Left ventricle myocardium inferior (tissue), 1 donor: ENCODE measurements around the gene C1D. TPM values are rescaled to one million over a fixed set of nuclear protein-coding genes. Genes with fewer than 3 reads are reported as not detected.

ENCODE experiments used
- DNase-seq: peaks from one replicate; pipeline ENCODE4 v3.0.0-alpha.2; 2020
- H3K27ac ChIP-seq: fragments of 200-600 bp; replicated peaks from 2 replicates; pipeline ENCODE4 v1.8.0; 2021
- H3K27me3 ChIP-seq: fragments of 200-600 bp; 2 replicates; pipeline ENCODE4 v1.8.0; 2021; ENCODE audit warnings: low read depth
- H3K36me3 ChIP-seq: fragments of 200-600 bp; 2 replicates; pipeline ENCODE4 v1.8.0; 2021
- H3K4me1 ChIP-seq: fragments of 200-600 bp; 2 replicates; pipeline ENCODE4 v1.8.0; 2021
- H3K4me3 ChIP-seq: fragments of 200-600 bp; 2 replicates; pipeline ENCODE4 v1.8.0; 2021; ENCODE audit warnings: mild to moderate bottlenecking, moderate library complexity
- H3K9me3 ChIP-seq: fragments of 200-600 bp; replicated peaks from 2 replicates; pipeline ENCODE4 v1.8.0; 2021
- CTCF ChIP-seq: fragments of 200-600 bp; IDR thresholded peaks from 2 replicates; pipeline ENCODE4 v1.8.0; 2021; ENCODE audit warnings: antibody characterized with exemption, mild to moderate bottlenecking, borderline replicate concordance
- intact Hi-C: fragments of 100-400 bp; cut with micrococcal nuclease; formaldehyde crosslinking; loops from one replicate; pipeline ENCODE4 v1.11.0; 2022
- total RNA-seq: library from RNA; stranded (reverse); fragmentation: NEBNext Ultra II Directional; extraction: Animal tissue kit (Norgen Biotek cat#: 25700); gene quantifications from one replicate; pipeline ENCODE4 v1.2.1, GENCODE V29; 2021
- donor health status: DM: no; HTN: yes; CAD: no; lungs with severe emphysema.

Gene C1D
- total RNA-seq, 1 donor from 2014 or later, result 19.5 TPM

- no peak for TF ChIP-seq CTCF
- intact Hi-C loops, result no loop called here
Observed at GRCh38 chr2:68030529-68030928, 32.3 kb downstream of the C1D start.

GRCh38 chr2:68027959-68028358 lies 34.8 kb downstream of the C1D start:
- no peak overlapping the region for H3K4me3 ChIP-seq
- no peak for DNase-seq
- TF ChIP-seq CTCF, result no peak
- H3K4me1 ChIP-seq, result no peaks in the 10 kb centered on the region
- H3K27ac ChIP-seq, result no peak overlapping the region
- peaks cover 15% of the 10 kb centered on the region for H3K27me3 ChIP-seq
- H3K9me3 ChIP-seq, result peaks cover 3% of the 10 kb centered on the region
- H3K36me3 ChIP-seq, result no peaks in the 10 kb centered on the region
- intact Hi-C loops, result no loop called here

More at GRCh38 chr2:68030529-68030928, 32.3 kb downstream of the C1D start:
- no peaks in the 10 kb centered on the region for H3K9me3 ChIP-seq
- DNase-seq, result no peak
- no peaks in the 10 kb centered on the region for H3K36me3 ChIP-seq
- H3K4me3 ChIP-seq, result no peak overlapping the region
- H3K27ac ChIP-seq, result no peak overlapping the region
- H3K27me3 ChIP-seq, result no peaks in the 10 kb centered on the region
- no peaks in the 10 kb centered on the region for H3K4me1 ChIP-seq

- no peaks in the 10 kb centered on the region for H3K36me3 ChIP-seq
- no peak for TF ChIP-seq CTCF
- no peak overlapping the region for H3K27ac ChIP-seq
- DNase-seq, result no peak
- H3K4me3 ChIP-seq, result no peak overlapping the region
- H3K4me1 ChIP-seq, result no peaks in the 10 kb centered on the region
- intact Hi-C loops, result no loop called here
- H3K9me3 ChIP-seq, result peaks cover 3% of the 10 kb centered on the region
- H3K27me3 ChIP-seq, result peaks cover 15% of the 10 kb centered on the region
Observed at GRCh38 chr2:68024450-68024849, 38.4 kb downstream of the C1D start.

- peaks cover 3% of the 10 kb centered on the region for H3K9me3 ChIP-seq
- H3K4me1 ChIP-seq, result no peaks in the 10 kb centered on the region
- peaks cover 15% of the 10 kb centered on the region for H3K27me3 ChIP-seq
- no peak for DNase-seq
- no peak overlapping the region for H3K27ac ChIP-seq
- H3K4me3 ChIP-seq, result no peak overlapping the region
- H3K36me3 ChIP-seq, result no peaks in the 10 kb centered on the region
- no peak for TF ChIP-seq CTCF
- intact Hi-C loops, result no loop called here
Observed at GRCh38 chr2:68023904-68024303, 38.9 kb downstream of the C1D start.

- intact Hi-C loops, result no loop called here
- DNase-seq, result no peak
- Histone ChIP-seq H3K9me3 (no peaks in the 10 kb centered on the region), H3K27me3 (peaks cover 7% of the 10 kb centered on the region), H3K27ac (no peak overlapping the region), H3K36me3 (no peaks in the 10 kb centered on the region), H3K4me1 (no peaks in the 10 kb centered on the region), H3K4me3 (no peak overlapping the region)
- TF ChIP-seq CTCF, result no peak
Observed at GRCh38 chr2:68018727-68019126, 44.1 kb downstream of the C1D start.

GRCh38 chr2:68009526-68009925 lies 53.3 kb downstream of the C1D start:
- TF ChIP-seq CTCF, result no peak
- Histone ChIP-seq H3K36me3 (no peaks in the 10 kb centered on the region), H3K4me3 (no peak overlapping the region), H3K27ac (no peak overlapping the region), H3K4me1 (no peaks in the 10 kb centered on the region), H3K9me3 (peaks cover 10% of the 10 kb centered on the region), H3K27me3 (no peaks in the 10 kb centered on the region)
- DNase-seq, result no peak
- intact Hi-C loops, result no loop called here
